Vagina (tissue), 2 donors: ENCODE measurements around the gene PCBP4. TPM values are rescaled to one million over a fixed set of nuclear protein-coding genes. Genes with fewer than 3 reads are reported as not detected.

Experiments used
- DNase-seq, 2 donors: peaks; one replicate each; pipeline ENCODE4 v3.0.0-alpha.2; 2017; ENCODE audit errors: extremely low spot score in 2 of 2
- H3K27ac ChIP-seq: fragments of 200-600 bp; sonication (generic); one replicate; pipeline ENCODE4 v1.5.1; 2019
- H3K27me3 ChIP-seq: fragments of 200-600 bp; sonication (generic); one replicate; pipeline ENCODE4 v1.5.1; 2019
- H3K36me3 ChIP-seq, 2 donors: fragments of 200-600 bp; sonication (generic); one replicate each; pipeline ENCODE4 v1.5.1; 2017 to 2019
- H3K4me1 ChIP-seq: fragments of 200-600 bp; sonication (generic); one replicate; pipeline ENCODE4 v1.5.1; 2019
- H3K4me3 ChIP-seq, 2 donors: fragments of 200-600 bp; sonication (generic); 1 replicate in 1 of 2; 2 replicates in 1 of 2; pipeline ENCODE4 v1.5.1; 2016 to 2019
- H3K9me3 ChIP-seq: fragments of 200-600 bp; sonication (generic); one replicate; pipeline ENCODE4 v1.5.1; 2019
- POLR2A ChIP-seq, 2 donors: fragments of 450-650 bp; IDR thresholded peaks; one replicate each; pipeline ENCODE4 v1.6.1; 2017; ENCODE audit warnings: antibody characterized with exemption in 2 of 2, mild to moderate bottlenecking in 2 of 2, moderate library complexity in 2 of 2
- POLR2AphosphoS5 ChIP-seq, 2 donors: sonication (generic); formaldehyde crosslinking; IDR thresholded peaks; one replicate each; pipeline ENCODE4 v1.9.0; 2017; ENCODE audit warnings: antibody characterized with exemption in 2 of 2, mild to moderate bottlenecking in 2 of 2, low read depth in 1 of 2; ENCODE audit not compliant: insufficient read depth in 1 of 2
- intact Hi-C: fragments of 100-400 bp; cut with DNase I; formaldehyde crosslinking; loops from one replicate; pipeline ENCODE4 v1.15.1; 2023
- total RNA-seq: library from RNA; depleted of rRNA; stranded (reverse); fragments of >200 nt; gene quantifications from one replicate; pipeline ENCODE4 v1.2.3, GENCODE V29; 2016
- TF ChIP-seq, protein P1 (sequence below), 3 experiments: fragments of 450-650 bp in 2 of 3; fragments of 200-600 bp in 1 of 3; sonication (generic) in 1 of 3; IDR thresholded peaks; one replicate each; pipeline ENCODE4 v1.5.1; 2017 to 2019; ENCODE audit warnings: antibody characterized with exemption in 3 of 3, mild to moderate bottlenecking in 2 of 3, moderate library complexity in 2 of 3

The PCBP4 gene
- total RNA-seq, 1 donor from 2014 or later = 36.6 TPM

- peaks cover 15% of the 10 kb centered on the region for H3K4me1 ChIP-seq
- no peak overlapping the region for H3K27ac ChIP-seq
- no peaks in the 10 kb centered on the region for H3K27me3 ChIP-seq
- TF ChIP-seq POLR2AphosphoS5 (IDR thresholded peaks at IDR 0.05; ENCODE audit: insufficient read depth in 1 of 2, low read depth in 1 of 2) = no peak
- TF ChIP-seq, protein P1, sequence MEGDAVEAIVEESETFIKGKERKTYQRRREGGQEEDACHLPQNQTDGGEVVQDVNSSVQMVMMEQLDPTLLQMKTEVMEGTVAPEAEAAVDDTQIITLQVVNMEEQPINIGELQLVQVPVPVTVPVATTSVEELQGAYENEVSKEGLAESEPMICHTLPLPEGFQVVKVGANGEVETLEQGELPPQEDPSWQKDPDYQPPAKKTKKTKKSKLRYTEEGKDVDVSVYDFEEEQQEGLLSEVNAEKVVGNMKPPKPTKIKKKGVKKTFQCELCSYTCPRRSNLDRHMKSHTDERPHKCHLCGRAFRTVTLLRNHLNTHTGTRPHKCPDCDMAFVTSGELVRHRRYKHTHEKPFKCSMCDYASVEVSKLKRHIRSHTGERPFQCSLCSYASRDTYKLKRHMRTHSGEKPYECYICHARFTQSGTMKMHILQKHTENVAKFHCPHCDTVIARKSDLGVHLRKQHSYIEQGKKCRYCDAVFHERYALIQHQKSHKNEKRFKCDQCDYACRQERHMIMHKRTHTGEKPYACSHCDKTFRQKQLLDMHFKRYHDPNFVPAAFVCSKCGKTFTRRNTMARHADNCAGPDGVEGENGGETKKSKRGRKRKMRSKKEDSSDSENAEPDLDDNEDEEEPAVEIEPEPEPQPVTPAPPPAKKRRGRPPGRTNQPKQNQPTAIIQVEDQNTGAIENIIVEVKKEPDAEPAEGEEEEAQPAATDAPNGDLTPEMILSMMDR (IDR thresholded peaks at IDR 0.05) = no peak
- no peak for TF ChIP-seq POLR2A (IDR thresholded peaks at IDR 0.05)
- H3K9me3 ChIP-seq = no peaks in the 10 kb centered on the region
- intact Hi-C loops = no loop called here
- no peak overlapping the region for H3K4me3 ChIP-seq
- H3K36me3 ChIP-seq = peaks cover 0 to 7% of the 10 kb centered on the region in 2 donors
- DNase-seq = no peak
These were observed 13.1 kb downstream of the PCBP4 start for GRCh38 chr3:51954105-51954504.

DNA sequence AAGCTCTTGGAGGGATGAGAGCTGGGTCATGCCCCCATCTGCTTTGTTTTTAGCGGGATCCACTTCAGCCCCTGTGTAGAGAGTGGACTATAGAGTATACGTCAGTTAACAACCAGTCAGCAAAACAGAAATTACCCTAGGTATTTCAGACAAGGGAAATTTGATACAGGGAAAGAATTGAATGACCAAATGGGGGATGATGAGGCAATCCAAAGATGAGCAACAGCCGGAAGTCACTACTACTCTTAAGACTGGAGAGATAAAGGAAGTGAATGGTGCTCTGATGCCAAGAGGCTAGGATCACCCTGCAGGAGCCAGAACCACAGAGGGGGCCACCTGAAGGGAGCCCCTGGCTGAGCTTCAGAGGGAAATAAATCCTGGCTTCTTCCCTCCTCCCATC, 13.8 kb downstream of the PCBP4 start:
- no peaks in the 10 kb centered on the region for H3K27me3 ChIP-seq
- H3K9me3 ChIP-seq = no peaks in the 10 kb centered on the region
- no peak overlapping the region for H3K27ac ChIP-seq
- H3K4me1 ChIP-seq = peaks cover 15% of the 10 kb centered on the region
- TF ChIP-seq, protein P1 (IDR thresholded peaks at IDR 0.05) = no peak
- DNase-seq = no peak
- intact Hi-C loops = no loop called here
- H3K36me3 ChIP-seq = peaks cover 0 to 7% of the 10 kb centered on the region in 2 donors
- H3K4me3 ChIP-seq = no peak overlapping the region

- no peaks in the 10 kb centered on the region for H3K27me3 ChIP-seq
- DNase-seq = no peak
- H3K36me3 ChIP-seq = no peaks in the 10 kb centered on the region
- H3K4me3 ChIP-seq = no peak overlapping the region
- H3K27ac ChIP-seq = no peak overlapping the region
- intact Hi-C loops = no loop called here
- no peaks in the 10 kb centered on the region for H3K9me3 ChIP-seq
- TF ChIP-seq POLR2AphosphoS5 (IDR thresholded peaks at IDR 0.05; ENCODE audit: insufficient read depth in 1 of 2, low read depth in 1 of 2) = no peak
- TF ChIP-seq POLR2A (IDR thresholded peaks at IDR 0.05) = no peak
- peaks cover 5% of the 10 kb centered on the region for H3K4me1 ChIP-seq
These were observed 16.4 kb downstream of the PCBP4 start for GRCh38 chr3:51950899-51951298.

- intact Hi-C loops = no loop called here
- H3K36me3 ChIP-seq = no peaks in the 10 kb centered on the region
These were observed 18.1 kb downstream of the PCBP4 start for GRCh38 chr3:51949121-51949520.

DNA sequence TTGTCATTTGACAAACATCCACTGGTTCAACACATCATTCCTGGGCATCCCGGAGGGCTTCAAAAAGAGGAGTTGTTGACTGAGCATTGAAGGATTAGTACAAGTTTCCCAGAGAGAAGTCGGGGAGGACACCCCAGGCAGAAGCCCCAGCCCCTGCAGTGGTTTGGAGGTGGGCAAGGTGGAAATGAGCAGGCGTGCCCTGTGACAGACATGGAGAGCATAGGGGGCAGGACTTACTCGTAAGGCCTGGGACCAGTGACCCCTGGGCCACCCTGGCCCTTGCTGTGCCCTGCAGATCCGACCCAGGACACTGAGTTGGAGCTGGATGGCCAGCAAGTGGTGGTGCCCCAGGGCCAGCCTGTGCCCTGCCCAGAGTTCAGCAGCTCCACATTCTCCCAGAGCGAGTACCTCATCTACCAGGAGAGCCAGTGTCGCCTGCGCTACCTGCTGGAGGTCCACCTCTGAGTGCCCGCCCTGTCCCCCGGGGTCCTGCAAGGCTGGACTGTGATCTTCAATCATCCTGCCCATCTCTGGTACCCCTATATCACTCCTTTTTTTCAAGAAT, 19.2 kb downstream of the PCBP4 start:
- intact Hi-C loops = no loop called here

More at GRCh38 chr3:51949121-51949520, 18.1 kb downstream of the PCBP4 start:
- no peaks in the 10 kb centered on the region for H3K27me3 ChIP-seq
- TF ChIP-seq POLR2A (IDR thresholded peaks at IDR 0.05) (no peak), POLR2AphosphoS5 (IDR thresholded peaks at IDR 0.05; ENCODE audit: insufficient read depth in 1 of 2, low read depth in 1 of 2) (no peak)
- TF ChIP-seq, protein P1 (IDR thresholded peaks at IDR 0.05) = no peak
- no peaks in the 10 kb centered on the region for H3K9me3 ChIP-seq
- H3K27ac ChIP-seq = no peak overlapping the region
- no peak overlapping the region for H3K4me3 ChIP-seq
- no peak for DNase-seq
- H3K4me1 ChIP-seq = no peaks in the 10 kb centered on the region

More for the DNA sequence above, 19.2 kb downstream of the PCBP4 start:
- TF ChIP-seq POLR2AphosphoS5 (IDR thresholded peaks at IDR 0.05; ENCODE audit: insufficient read depth in 1 of 2, low read depth in 1 of 2) = no peak
- TF ChIP-seq, protein P1 (IDR thresholded peaks at IDR 0.05) = no peak
- no peaks in the 10 kb centered on the region for H3K9me3 ChIP-seq
- peaks cover 3% of the 10 kb centered on the region for H3K4me1 ChIP-seq
- H3K27ac ChIP-seq = no peak overlapping the region
- H3K36me3 ChIP-seq = no peaks in the 10 kb centered on the region
- H3K4me3 ChIP-seq = no peak overlapping the region
- H3K27me3 ChIP-seq = no peaks in the 10 kb centered on the region
- DNase-seq = no peak
